Measurements from ENCODE around the gene PLEKHG4. TPM values are rescaled to one million over a fixed set of nuclear protein-coding genes. Genes with fewer than 3 reads are reported as not detected.
A peak's percentile ranks its signal among the peaks of the same experiment; 100 is the strongest.

The PLEKHG4 gene
- total and polyA plus RNA-seq, 9 donors, result 7.6 to 13.2 (median 10.1) TPM

DNA sequence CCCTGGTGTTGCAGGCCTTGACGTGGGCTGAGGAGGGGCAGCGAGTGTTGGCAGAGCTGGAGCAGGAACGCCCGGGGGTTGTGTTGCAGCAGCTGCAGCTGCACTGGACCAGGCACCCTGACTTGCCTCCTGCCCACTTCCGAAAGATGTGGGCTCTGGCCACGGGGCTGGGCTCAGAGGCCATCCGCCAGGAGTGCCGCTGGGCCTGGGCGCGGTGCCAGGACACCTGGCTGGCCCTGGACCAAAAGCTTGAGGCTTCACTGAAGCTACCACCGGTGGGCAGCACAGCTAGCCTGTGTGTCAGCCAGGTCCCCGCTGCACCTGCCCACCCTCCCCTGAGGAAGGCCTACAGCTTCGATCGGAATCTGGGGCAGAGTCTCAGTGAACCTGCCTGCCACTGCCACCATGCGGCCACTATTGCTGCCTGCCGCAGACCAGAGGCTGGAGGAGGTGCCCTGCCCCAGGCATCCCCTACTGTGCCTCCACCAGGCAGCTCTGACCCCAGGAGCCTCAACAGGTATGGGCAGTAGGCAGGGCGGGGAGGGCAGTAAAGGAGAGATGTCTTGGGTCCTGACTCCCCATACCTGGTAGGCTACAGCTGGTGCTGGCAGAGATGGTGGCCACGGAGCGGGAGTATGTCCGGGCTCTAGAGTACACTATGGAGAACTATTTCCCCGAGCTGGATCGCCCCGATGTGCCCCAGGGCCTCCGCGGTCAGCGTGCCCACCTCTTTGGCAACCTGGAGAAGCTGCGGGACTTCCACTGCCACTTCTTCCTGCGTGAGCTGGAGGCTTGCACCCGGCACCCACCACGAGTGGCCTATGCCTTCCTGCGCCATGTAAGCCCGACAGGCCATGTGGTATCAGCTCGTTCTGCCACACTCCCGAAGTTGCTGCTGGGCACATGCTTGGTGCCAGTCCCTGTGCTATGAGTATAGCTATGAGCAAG lies 5.6 kb downstream of the PLEKHG4 start:
- H3K27me3 ChIP-seq (ENCODE audit: control insufficient read depth, insufficient read depth, low read length), result no peaks in the 10 kb centered on the region
- peaks cover 16% of the 10 kb centered on the region for H3K4me1 ChIP-seq (ENCODE audit: control insufficient read depth, insufficient read depth, low read length)
- no peak overlapping the region for H3K4me3 ChIP-seq (ENCODE audit: low read length)
- H3K36me3 ChIP-seq (ENCODE audit: control insufficient read depth, insufficient read depth, low read length), result peaks cover 33% of the 10 kb centered on the region
- no peaks in the 10 kb centered on the region for H3K9me3 ChIP-seq (replicated peaks; ENCODE audit: control insufficient read depth, low read depth, low read length)
- no peak for DNase-seq
- WGBS (ENCODE audit: insufficient coverage), result 75% methylated on average over 31 of the region's 34 CpGs
- H3K27ac ChIP-seq (ENCODE audit: low read length), result no peak overlapping the region

DNA sequence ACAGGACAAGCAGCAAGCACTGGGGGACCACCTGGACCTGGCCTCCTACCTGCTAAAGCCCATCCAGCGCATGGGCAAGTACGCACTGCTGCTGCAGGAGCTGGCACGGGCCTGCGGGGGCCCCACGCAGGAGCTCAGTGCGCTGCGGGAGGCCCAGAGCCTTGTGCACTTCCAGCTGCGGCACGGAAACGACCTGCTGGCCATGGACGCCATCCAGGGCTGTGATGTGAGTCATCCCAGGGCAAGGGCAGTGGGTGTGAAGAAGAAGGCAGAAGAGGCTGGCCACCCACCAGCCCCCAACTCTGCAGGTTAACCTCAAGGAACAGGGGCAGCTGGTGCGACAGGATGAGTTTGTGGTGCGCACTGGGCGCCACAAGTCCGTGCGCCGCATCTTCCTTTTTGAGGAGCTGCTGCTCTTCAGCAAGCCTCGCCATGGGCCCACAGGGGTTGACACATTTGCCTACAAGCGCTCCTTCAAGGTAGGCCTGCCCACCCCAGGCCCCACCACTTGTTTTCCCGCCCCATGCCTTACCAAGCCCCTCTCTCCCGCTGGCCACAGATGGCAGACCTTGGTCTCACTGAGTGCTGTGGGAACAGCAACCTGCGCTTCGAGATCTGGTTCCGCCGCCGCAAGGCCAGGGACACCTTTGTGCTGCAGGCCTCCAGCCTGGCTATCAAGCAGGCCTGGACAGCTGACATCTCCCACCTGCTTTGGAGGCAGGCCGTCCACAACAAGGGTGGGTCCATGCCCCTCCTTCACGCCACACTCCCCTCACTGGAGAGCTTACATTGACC lies 7.3 kb downstream of the PLEKHG4 start:
- Histone ChIP-seq H3K27ac (ENCODE audit: low read length) (no peak overlapping the region), H3K27me3 (ENCODE audit: control insufficient read depth, insufficient read depth, low read length) (no peaks in the 10 kb centered on the region), H3K4me3 (ENCODE audit: low read length) (no peak overlapping the region), H3K36me3 (ENCODE audit: control insufficient read depth, insufficient read depth, low read length) (peaks cover 33% of the 10 kb centered on the region), H3K4me1 (ENCODE audit: control insufficient read depth, insufficient read depth, low read length) (peaks cover 11% of the 10 kb centered on the region), H3K9me3 (replicated peaks; ENCODE audit: control insufficient read depth, low read depth, low read length) (no peaks in the 10 kb centered on the region)
- DNase-seq, result no peak
- WGBS (ENCODE audit: insufficient coverage), result 91% methylated on average over 24 of the region's 28 CpGs

DNA sequence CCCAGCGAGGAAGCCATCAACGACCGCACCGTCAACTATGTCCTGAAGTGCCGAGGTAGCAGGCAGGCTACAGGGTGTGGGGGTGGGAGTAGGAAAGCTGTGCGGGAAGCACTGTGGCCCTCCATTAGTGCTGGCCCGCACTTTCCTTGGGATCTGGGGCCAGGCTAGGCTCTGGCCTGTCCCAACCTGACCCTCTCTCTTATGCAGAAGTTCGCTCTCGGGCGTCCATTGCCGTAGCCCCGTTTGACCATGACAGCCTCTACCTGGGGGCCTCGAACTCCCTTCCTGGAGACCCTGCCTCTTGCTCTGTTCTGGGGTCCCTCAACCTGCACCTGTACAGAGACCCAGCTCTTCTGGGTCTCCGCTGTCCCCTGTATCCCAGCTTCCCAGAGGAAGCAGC lies 8.6 kb downstream of the PLEKHG4 start:
- Histone ChIP-seq H3K4me1 (ENCODE audit: control insufficient read depth, insufficient read depth, low read length) (peaks cover 11% of the 10 kb centered on the region), H3K27me3 (ENCODE audit: control insufficient read depth, insufficient read depth, low read length) (no peaks in the 10 kb centered on the region), H3K9me3 (replicated peaks; ENCODE audit: control insufficient read depth, low read depth, low read length) (no peaks in the 10 kb centered on the region), H3K4me3 (ENCODE audit: low read length) (no peak overlapping the region), H3K27ac (ENCODE audit: low read length) (no peak overlapping the region), H3K36me3 (ENCODE audit: control insufficient read depth, insufficient read depth, low read length) (peaks cover 21% of the 10 kb centered on the region)
- 94% methylated on average over 7 of the region's 14 CpGs for WGBS (ENCODE audit: insufficient coverage)
- no peak for DNase-seq

DNA sequence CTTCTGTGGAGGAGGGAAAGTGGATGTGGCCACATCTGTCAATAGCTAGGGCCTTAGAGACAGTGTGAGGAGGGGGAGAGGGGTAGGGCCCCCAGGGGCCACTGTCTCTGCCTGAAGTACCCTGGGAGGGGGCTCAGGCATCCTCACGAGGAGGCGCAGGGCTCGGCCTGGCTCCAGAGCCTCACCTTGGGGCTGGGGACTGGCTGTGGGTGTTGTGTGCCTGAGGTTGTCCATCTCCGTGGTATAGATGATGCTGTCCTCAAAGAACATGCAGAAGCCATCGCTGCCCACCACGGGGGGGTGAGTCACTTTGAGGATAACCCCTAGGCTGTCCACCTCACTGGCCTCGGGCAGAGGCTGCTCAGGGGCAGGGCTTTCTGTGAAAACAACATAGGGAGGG lies 12.1 kb downstream of the PLEKHG4 start:
- Histone ChIP-seq H3K4me1 (ENCODE audit: control insufficient read depth, insufficient read depth, low read length) (peaks cover 3% of the 10 kb centered on the region), H3K36me3 (ENCODE audit: control insufficient read depth, insufficient read depth, low read length) (peaks cover 6% of the 10 kb centered on the region), H3K27ac (ENCODE audit: low read length) (no peak overlapping the region), H3K9me3 (replicated peaks; ENCODE audit: control insufficient read depth, low read depth, low read length) (no peaks in the 10 kb centered on the region), H3K4me3 (ENCODE audit: low read length) (no peak overlapping the region), H3K27me3 (ENCODE audit: control insufficient read depth, insufficient read depth, low read length) (peaks cover 5% of the 10 kb centered on the region)
- no peak for DNase-seq
- WGBS (ENCODE audit: insufficient coverage), result 78% methylated on average over 6 of the region's 7 CpGs

DNA sequence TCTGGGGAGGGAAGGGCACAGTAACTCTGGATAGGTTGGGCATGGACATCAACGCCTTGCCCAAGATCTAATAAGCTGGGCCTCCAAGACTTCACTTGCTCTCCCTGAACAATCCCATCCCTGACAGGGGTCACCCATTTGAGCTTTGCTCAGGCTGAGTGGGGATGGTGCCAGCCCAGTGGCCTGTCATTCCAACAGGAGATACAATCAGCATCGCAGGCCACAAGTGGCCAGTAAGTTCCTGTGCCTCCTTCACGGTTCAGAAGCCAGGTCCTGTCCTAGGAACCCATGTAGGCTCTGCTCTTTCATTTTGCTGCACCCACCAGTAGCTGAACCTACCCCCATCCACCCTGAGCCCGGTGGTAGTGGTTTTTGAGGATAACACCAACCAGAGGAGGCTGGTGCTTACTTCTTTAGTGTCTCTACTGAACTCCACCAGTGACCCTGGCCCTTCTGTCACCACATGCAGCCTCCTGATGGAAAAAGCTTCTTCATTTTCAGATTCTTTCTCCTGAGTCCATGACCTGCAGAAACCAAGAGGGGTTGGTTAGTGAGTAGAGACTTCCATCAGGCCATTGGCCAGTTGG lies 14.9 kb downstream of the PLEKHG4 start:
- no peak for DNase-seq
- no peaks in the 10 kb centered on the region for H3K36me3 ChIP-seq (ENCODE audit: control insufficient read depth, insufficient read depth, low read length)
- 87% methylated on average over 2 of the region's 4 CpGs for WGBS (ENCODE audit: insufficient coverage)
- no peak overlapping the region for H3K27ac ChIP-seq (ENCODE audit: low read length)
- H3K4me1 ChIP-seq (ENCODE audit: control insufficient read depth, insufficient read depth, low read length), result peaks cover 3% of the 10 kb centered on the region
- no peaks in the 10 kb centered on the region for H3K9me3 ChIP-seq (replicated peaks; ENCODE audit: control insufficient read depth, low read depth, low read length)
- H3K4me3 ChIP-seq (ENCODE audit: low read length), result no peak overlapping the region
- H3K27me3 ChIP-seq (ENCODE audit: control insufficient read depth, insufficient read depth, low read length), result peaks cover 5% of the 10 kb centered on the region

DNA sequence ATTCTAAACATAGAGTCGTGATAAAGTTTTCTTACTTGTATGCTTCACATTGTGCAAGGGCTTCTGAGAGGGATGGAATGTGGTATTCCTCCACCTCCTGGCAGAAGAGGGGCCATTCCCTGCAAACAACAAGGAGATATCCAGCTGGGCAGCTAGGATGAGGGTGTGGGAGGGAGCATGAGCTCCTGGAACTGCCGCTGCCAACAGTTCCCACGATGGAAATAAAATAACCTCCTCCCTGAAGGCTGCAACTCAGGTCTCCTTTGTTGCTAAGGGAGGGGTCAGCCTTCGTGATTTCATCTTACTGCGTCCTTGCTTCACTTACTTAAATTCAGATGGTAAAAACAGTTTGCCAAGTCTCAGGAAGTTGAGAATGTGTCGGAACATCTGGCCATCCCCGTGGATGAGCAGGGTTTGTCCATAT lies 15.6 kb downstream of the PLEKHG4 start:
- Histone ChIP-seq H3K36me3 (ENCODE audit: control insufficient read depth, insufficient read depth, low read length) (no peaks in the 10 kb centered on the region), H3K4me3 (ENCODE audit: low read length) (no peak overlapping the region), H3K4me1 (ENCODE audit: control insufficient read depth, insufficient read depth, low read length) (peaks cover 3% of the 10 kb centered on the region), H3K27ac (ENCODE audit: low read length) (no peak overlapping the region), H3K27me3 (ENCODE audit: control insufficient read depth, insufficient read depth, low read length) (peaks cover 5% of the 10 kb centered on the region), H3K9me3 (replicated peaks; ENCODE audit: control insufficient read depth, low read depth, low read length) (no peaks in the 10 kb centered on the region)
- no CpG with 5 or more reads among the region's 7 CpGs for WGBS (ENCODE audit: insufficient coverage)
- peak; percentile 78 for DNase-seq

DNA sequence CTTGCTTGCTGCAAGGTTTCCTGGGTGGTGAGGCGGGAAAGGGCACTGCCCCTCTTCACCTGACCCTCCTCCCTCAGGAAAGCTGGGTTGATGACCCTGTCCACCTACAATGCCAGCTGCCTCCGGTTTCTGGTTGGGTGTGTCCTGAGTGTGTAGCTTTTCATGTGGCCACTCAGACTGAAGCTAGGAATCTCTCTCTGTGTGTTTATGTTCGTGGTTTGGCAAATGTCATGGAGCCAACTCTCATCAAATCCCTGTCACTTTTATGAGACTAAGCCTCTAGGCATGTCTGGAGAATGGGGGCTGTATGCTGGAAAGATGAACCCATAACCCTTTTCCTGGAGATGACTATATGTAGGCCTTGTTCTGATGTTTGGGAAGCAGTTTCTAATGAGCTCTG lies 17.1 kb downstream of the PLEKHG4 start:
- WGBS (ENCODE audit: insufficient coverage), result no CpG with 5 or more reads among the region's 3 CpGs
- Histone ChIP-seq H3K27ac (ENCODE audit: low read length) (no peak overlapping the region), H3K4me1 (ENCODE audit: control insufficient read depth, insufficient read depth, low read length) (peaks cover 7% of the 10 kb centered on the region), H3K27me3 (ENCODE audit: control insufficient read depth, insufficient read depth, low read length) (peaks cover 5% of the 10 kb centered on the region), H3K36me3 (ENCODE audit: control insufficient read depth, insufficient read depth, low read length) (no peaks in the 10 kb centered on the region), H3K4me3 (ENCODE audit: low read length) (no peak overlapping the region), H3K9me3 (replicated peaks; ENCODE audit: control insufficient read depth, low read depth, low read length) (no peaks in the 10 kb centered on the region)
- DNase-seq, result no peak

DNA sequence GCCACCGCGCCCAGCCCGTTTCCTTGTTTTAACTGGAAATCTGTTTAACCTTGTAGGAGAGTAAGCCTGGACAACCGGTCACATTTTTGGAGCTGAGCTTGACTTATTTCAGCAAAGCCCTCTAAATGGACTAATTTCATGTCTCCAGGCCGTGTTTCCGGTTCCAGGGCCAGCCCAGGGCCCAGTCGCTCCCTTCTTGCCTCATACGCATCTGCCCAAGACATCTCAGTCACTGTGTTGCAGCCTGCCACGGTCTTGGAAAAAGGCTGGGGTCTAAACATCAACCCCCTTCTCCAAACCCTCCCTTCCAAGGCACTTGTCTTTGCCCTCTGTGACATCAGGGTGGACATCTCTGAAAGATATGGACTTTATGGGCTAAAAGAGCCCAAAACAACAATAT lies 18.9 kb downstream of the PLEKHG4 start:
- Histone ChIP-seq H3K4me1 (ENCODE audit: control insufficient read depth, insufficient read depth, low read length) (peaks cover 10% of the 10 kb centered on the region), H3K27ac (ENCODE audit: low read length) (no peak overlapping the region), H3K36me3 (ENCODE audit: control insufficient read depth, insufficient read depth, low read length) (no peaks in the 10 kb centered on the region), H3K9me3 (replicated peaks; ENCODE audit: control insufficient read depth, low read depth, low read length) (no peaks in the 10 kb centered on the region), H3K4me3 (ENCODE audit: low read length) (no peak overlapping the region), H3K27me3 (ENCODE audit: control insufficient read depth, insufficient read depth, low read length) (peaks cover 5% of the 10 kb centered on the region)
- no peak for DNase-seq
- 87% methylated on average over 9 of the region's 9 CpGs for WGBS (ENCODE audit: insufficient coverage)

DNA sequence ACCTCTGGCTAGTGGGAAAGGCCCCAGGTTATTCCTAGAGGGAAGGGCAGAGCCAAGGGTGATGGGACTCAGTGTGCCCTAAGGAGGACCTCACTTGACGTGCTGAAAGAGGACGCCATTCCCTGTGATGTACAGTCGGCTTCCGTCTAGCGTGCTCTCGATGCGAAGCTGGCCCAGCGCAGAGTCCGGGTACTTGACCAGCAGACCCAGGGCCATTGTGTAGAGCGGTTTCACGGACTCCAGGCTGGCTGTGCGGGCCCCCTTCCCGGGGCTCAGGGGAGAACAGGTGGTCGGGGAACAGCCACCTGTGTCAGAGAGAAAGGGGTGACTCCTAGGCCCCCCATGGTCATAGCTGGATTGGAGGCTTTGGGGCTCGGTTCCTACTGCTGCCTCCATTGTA lies 19.9 kb downstream of the PLEKHG4 start:
- Histone ChIP-seq H3K36me3 (ENCODE audit: control insufficient read depth, insufficient read depth, low read length) (no peaks in the 10 kb centered on the region), H3K4me1 (ENCODE audit: control insufficient read depth, insufficient read depth, low read length) (peaks cover 10% of the 10 kb centered on the region), H3K27ac (ENCODE audit: low read length) (no peak overlapping the region), H3K4me3 (ENCODE audit: low read length) (no peak overlapping the region), H3K27me3 (ENCODE audit: control insufficient read depth, insufficient read depth, low read length) (peaks cover 5% of the 10 kb centered on the region), H3K9me3 (replicated peaks; ENCODE audit: control insufficient read depth, low read depth, low read length) (no peaks in the 10 kb centered on the region)
- DNase-seq, result no peak
- WGBS (ENCODE audit: insufficient coverage), result 91% methylated on average over 14 of the region's 15 CpGs
